K562 (cell line): ENCODE results near the gene CISD2. TPM values are rescaled to one million over a fixed set of nuclear protein-coding genes. Genes with fewer than 3 reads are reported as not detected.
A peak's percentile ranks its signal among the peaks of the same experiment; 100 is the strongest.

Experiments used
- CREM ChIP-seq: IDR thresholded peaks from 2 replicates; pipeline ENCODE4 v1.6.1; 2014; ENCODE audit warnings: antibody characterized with exemption, low read depth
- CTCFL ChIP-seq: IDR thresholded peaks from 2 replicates; pipeline ENCODE4 v1.6.1; 2011; ENCODE audit warnings: borderline replicate concordance, low read depth, mild to moderate bottlenecking, moderate library complexity, low read length; ENCODE audit not compliant: insufficient read depth, poor library complexity, severe bottlenecking
- CXXC5 ChIP-seq: fragments of 250-450 bp; sonication (Bioruptor Pico); IDR thresholded peaks from 2 replicates; pipeline ENCODE4 v1.8.0; 2022; ENCODE audit warnings: inconsistent platforms, mild to moderate bottlenecking, moderate library complexity
- ETS1 ChIP-seq: conservative IDR thresholded peaks from 2 replicates; pipeline ENCODE4 v1.6.1; 2011; ENCODE audit warnings: low read depth, mild to moderate bottlenecking, low read length; ENCODE audit not compliant: control insufficient read depth
- HDAC3 ChIP-seq: fragments of 450-650 bp; IDR thresholded peaks from 2 replicates; pipeline ENCODE4 v1.6.1; 2018; ENCODE audit warnings: borderline replicate concordance, mild to moderate bottlenecking, moderate library complexity; ENCODE audit not compliant: partially characterized antibody
- HNRNPUL1 ChIP-seq: fragments of 200-400 bp; formaldehyde crosslinking; IDR thresholded peaks from 2 replicates; pipeline ENCODE4 v1.6.1; 2017; ENCODE audit warnings: low read length
- IRF9 ChIP-seq: fragments of 450-650 bp; IDR thresholded peaks from 2 replicates; pipeline ENCODE4 v1.6.1; 2016; ENCODE audit warnings: missing biosample characterization, missing genetic modification characterization
- MTA3 ChIP-seq: fragments of 450-650 bp; formaldehyde crosslinking; IDR thresholded peaks from 2 replicates; pipeline ENCODE4 v1.6.1; 2017; ENCODE audit warnings: mild to moderate bottlenecking, borderline replicate concordance
- NFXL1 ChIP-seq: fragments of 450-650 bp; formaldehyde crosslinking; IDR thresholded peaks from 2 replicates; pipeline ENCODE4 v1.4.0; 2021; ENCODE audit warnings: mild to moderate bottlenecking
- RBM15 ChIP-seq: fragments of 200-400 bp; formaldehyde crosslinking; IDR thresholded peaks from 2 replicates; pipeline ENCODE4 v1.6.1; 2018; ENCODE audit warnings: mild to moderate bottlenecking, low read length, moderate library complexity; ENCODE audit not compliant: insufficient read depth
- SOX6 ChIP-seq: fragments of 450-650 bp; IDR thresholded peaks from 2 replicates; pipeline ENCODE4 v1.6.1; 2014; ENCODE audit warnings: mild to moderate bottlenecking
- TCF3 ChIP-seq: sonication (generic); formaldehyde crosslinking; IDR thresholded peaks from 2 replicates; pipeline ENCODE4 v1.4.0; 2020; ENCODE audit warnings: mild to moderate bottlenecking, missing genetic modification reagents
- THRB ChIP-seq: fragments of 450-650 bp; formaldehyde crosslinking; conservative IDR thresholded peaks from 2 replicates; pipeline ENCODE4 v1.4.0; 2022; ENCODE audit warnings: mild to moderate bottlenecking, missing genetic modification characterization
- TRIM24 ChIP-seq, 2 experiments: fragments of 450-650 bp; IDR thresholded peaks; 2 replicates each; pipeline ENCODE4 v1.6.1; 2016
- ZFP91 ChIP-seq: sonication (generic); formaldehyde crosslinking; IDR thresholded peaks from 2 replicates; pipeline ENCODE4 v1.8.0; 2022; ENCODE audit warnings: mild to moderate bottlenecking, missing genetic modification reagents
- ZNF133 ChIP-seq: fragments of 250-450 bp; sonication (Bioruptor Pico); IDR thresholded peaks from 2 replicates; pipeline ENCODE4 v1.4.0; 2020; ENCODE audit warnings: mild to moderate bottlenecking
- ZNF212 ChIP-seq: fragments of 450-650 bp; formaldehyde crosslinking; IDR thresholded peaks from 2 replicates; pipeline ENCODE4 v1.4.0; 2020; ENCODE audit warnings: mild to moderate bottlenecking
- ZNF232 ChIP-seq: sonication (generic); formaldehyde crosslinking; IDR thresholded peaks from 2 replicates; pipeline ENCODE4 v1.8.0; 2022; ENCODE audit warnings: mild to moderate bottlenecking, missing genetic modification reagents
- ZNF655 ChIP-seq: fragments of 250-450 bp; sonication (Bioruptor Pico); IDR thresholded peaks from 2 replicates; pipeline ENCODE4 v1.5.0; 2021
- polyA plus RNA-seq, 8 experiments: library from polyadenylated mRNA; depleted of rRNA in 4 of 8; stranded (reverse) in 5 of 8; unstranded in 3 of 8; fragments of >200 nt; fragmentation: Nextera tagmentation in 2 of 8; fragmentation: Illumina TruSeq in 1 of 8; extraction: Ambion mirVana in 2 of 8; extraction: Trizol in 1 of 8; gene quantifications; 2 replicates each; pipeline versions ENCODE4 v1.2.1 to v1.2.3, GENCODE V29; 2011 to 2014; ENCODE audit warnings: inconsistent platforms in 1 of 8, missing spikeins in 1 of 8
- total RNA-seq, 7 experiments: library from RNA; depleted of rRNA in 6 of 7; stranded (reverse); fragments of >200 nt in 6 of 7; fragmentation: Illumina TruSeq in 2 of 7; extraction: Trizol in 2 of 7; gene quantifications; 2 replicates each; pipeline versions ENCODE4 v1.2.1 to v1.2.3, GENCODE V29; 2011 to 2021; ENCODE audit warnings: low replicate concordance in 1 of 7

CISD2 gene
- total and polyA plus RNA-seq, 9 of the 15 experiments (the other 6 are each of a cell fraction or from before 2014, with no cell fraction given), result 37.8 to 91.4 (median 59.8) TPM

- TF ChIP-seq ZNF212 (CRISPR knock-in tag) (no peak), SOX6 (peak; percentile 58; the same call in 1 of the 2 replicates), ZNF133 (CRISPR knock-in tag) (no peak), IRF9 (tag) (no peak), NFXL1 (no peak), CTCFL (no peak), THRB (no peak; the same call in 1 of the 2 replicates), TCF3 (CRISPR knock-in tag) (peak; percentile 49), CXXC5 (CRISPR knock-in tag) (peak; percentile 82), HDAC3 (no peak), CREM (peak; percentile 89), ETS1 (no peak; the same call in 1 of the 2 replicates), ZNF232 (CRISPR knock-in tag) (0 out of 2 replicates have a peak, but pooled peaks have one; percentile 23), MTA3 (peak; percentile 85), TRIM24 (IDR thresholded peaks at IDR 0.05) (peak; percentile 43 to 87; a peak in 3 of 4 replicates), ZNF655 (CRISPR knock-in tag) (no peak), HNRNPUL1 (no peak), RBM15 (no peak), ZFP91 (CRISPR knock-in tag) (peak; percentile 77; the same call in 1 of the 2 replicates)
Measured at GRCh38 chr4:102826890-102827673, 41.7 kb upstream of the CISD2 start, which contains the start of gene UBE2D3 (continued).
